GM23338 (cell line): Measurements from ENCODE around the gene ZNF730. TPM values are rescaled to one million over a fixed set of nuclear protein-coding genes. Genes with fewer than 3 reads are reported as not detected.

Experiments used
- ATAC-seq: fragments of 200-7000 bp; cut with Tn5 transposase; 3 replicates; pipeline ENCODE4 v1.9.1; 2020
- DNase-seq: peaks from one replicate; pipeline ENCODE4 v3.0.0-alpha.2; 2015; ENCODE audit warnings: low spot score
- H2AFZ ChIP-seq: fragments of 200-600 bp; sonication (generic); 2 replicates; pipeline ENCODE4 v1.8.0; 2016; ENCODE audit warnings: antibody characterized with exemption, mild to moderate bottlenecking, moderate library complexity
- H3F3A ChIP-seq: fragments of 200-600 bp; sonication (generic); replicated peaks from 2 replicates; pipeline ENCODE4 v1.8.0; 2017; ENCODE audit warnings: antibody characterized with exemption, mixed run types, low read depth
- H3K27ac ChIP-seq: fragments of 200-600 bp; sonication (generic); 2 replicates; pipeline ENCODE4 v1.6.1; 2016; ENCODE audit warnings: low read depth
- H3K27me3 ChIP-seq: fragments of 200-600 bp; sonication (generic); 2 replicates; pipeline ENCODE4 v1.8.0; 2016; ENCODE audit warnings: mild to moderate bottlenecking, mixed run types, moderate library complexity; ENCODE audit not compliant: insufficient read depth
- H3K36me3 ChIP-seq: fragments of 200-600 bp; sonication (generic); 2 replicates; pipeline ENCODE4 v1.8.0; 2016; ENCODE audit warnings: mild to moderate bottlenecking; ENCODE audit not compliant: insufficient read depth
- H3K4me1 ChIP-seq: fragments of 200-600 bp; sonication (generic); 2 replicates; pipeline ENCODE4 v1.8.0; 2016; ENCODE audit warnings: mild to moderate bottlenecking, moderate library complexity; ENCODE audit not compliant: insufficient read depth
- H3K4me2 ChIP-seq: fragments of 200-600 bp; sonication (generic); 2 replicates; pipeline ENCODE4 v1.7.1; 2017; ENCODE audit warnings: mixed run types
- H3K4me3 ChIP-seq: fragments of 200-600 bp; sonication (generic); 2 replicates; pipeline ENCODE4 v1.6.1; 2016; ENCODE audit warnings: mixed run types
- H3K79me2 ChIP-seq: fragments of 200-600 bp; sonication (generic); replicated peaks from 2 replicates; pipeline ENCODE4 v1.8.0; 2017; ENCODE audit warnings: mild to moderate bottlenecking; ENCODE audit not compliant: insufficient read depth
- H3K9me2 ChIP-seq: fragments of 200-600 bp; sonication (generic); 2 replicates; pipeline ENCODE4 v1.8.0; 2017; ENCODE audit not compliant: insufficient read depth
- H4K20me1 ChIP-seq: fragments of 200-600 bp; sonication (generic); replicated peaks from 2 replicates; pipeline ENCODE4 v1.8.0; 2017; ENCODE audit warnings: mild to moderate bottlenecking; ENCODE audit not compliant: insufficient read depth
- H3K27ac Mint-ChIP-seq: 2 replicates; pipeline ENCODE4 v1.8.0; 2020; ENCODE audit warnings: inconsistent platforms, mild to moderate bottlenecking, moderate library complexity, mixed read lengths
- H3K27me3 Mint-ChIP-seq: 3 replicates; pipeline ENCODE4 v1.8.0; 2022; ENCODE audit warnings: low read depth, mild to moderate bottlenecking, moderate library complexity, mixed read lengths, inconsistent platforms; ENCODE audit not compliant: insufficient read depth, poor library complexity
- H3K36me3 Mint-ChIP-seq: 3 replicates; pipeline ENCODE4 v1.8.0; 2021; ENCODE audit warnings: low read depth, mild to moderate bottlenecking, inconsistent platforms, moderate library complexity, mixed read lengths
- H3K4me1 Mint-ChIP-seq: 3 replicates; pipeline ENCODE4 v1.8.0; 2020; ENCODE audit warnings: mild to moderate bottlenecking, inconsistent platforms, mixed read lengths
- H3K4me3 Mint-ChIP-seq: 3 replicates; pipeline ENCODE4 v1.8.0; 2021; ENCODE audit warnings: moderate library complexity, mild to moderate bottlenecking, inconsistent platforms, mixed read lengths
- H3K9me3 Mint-ChIP-seq: 3 replicates; pipeline ENCODE4 v1.8.0; 2020; ENCODE audit warnings: moderate library complexity, mild to moderate bottlenecking, inconsistent platforms, mixed read lengths
- CREB1 ChIP-seq: fragments of 250-450 bp; sonication (Bioruptor Pico); IDR thresholded peaks from 2 replicates; pipeline ENCODE4 v1.5.0; 2020; ENCODE audit warnings: low read depth, mild to moderate bottlenecking, moderate library complexity
- CTCF ChIP-seq, 2 experiments: fragments of 200-600 bp in 1 of 2; sonication (generic) in 1 of 2; conservative IDR thresholded peaks; 2 replicates each; pipeline versions ENCODE4 v1.5.1 to v1.6.1; 2016 to 2017; ENCODE audit warnings: antibody characterized with exemption in 2 of 2, low read depth in 2 of 2, mild to moderate bottlenecking in 2 of 2, moderate library complexity in 1 of 2
- EZH2 ChIP-seq: fragments of 200-600 bp; sonication (generic); IDR thresholded peaks from one replicate; pipeline ENCODE4 v1.8.0; 2017; ENCODE audit warnings: antibody characterized with exemption, mild to moderate bottlenecking, low read depth; ENCODE audit not compliant: unreplicated experiment
- NANOG ChIP-seq: IDR thresholded peaks from 2 replicates; pipeline ENCODE4 v1.6.1; 2016; ENCODE audit warnings: antibody characterized with exemption, borderline replicate concordance
- POLR2AphosphoS5 ChIP-seq: IDR thresholded peaks from 2 replicates; pipeline ENCODE4 v1.6.1; 2016; ENCODE audit warnings: antibody characterized with exemption, low read depth
- STAT1 ChIP-seq: IDR thresholded peaks from one replicate; pipeline ENCODE4 v1.6.1; 2016; ENCODE audit warnings: antibody characterized with exemption; ENCODE audit not compliant: unreplicated experiment
- ZNF331 ChIP-seq: fragments of 250-450 bp; sonication (Bioruptor Pico); IDR thresholded peaks from 2 replicates; pipeline ENCODE4 v1.5.0; 2020; ENCODE audit warnings: low read depth, mild to moderate bottlenecking, moderate library complexity
- ZNF462 ChIP-seq: fragments of 250-450 bp; sonication (Bioruptor Pico); IDR thresholded peaks from 2 replicates; pipeline ENCODE4 v1.5.0; 2020; ENCODE audit warnings: mild to moderate bottlenecking, moderate library complexity
- polyA plus RNA-seq: library from polyadenylated mRNA; unstranded; fragments of >200 nt; fragmentation: Nextera tagmentation; extraction: Ambion mirVana; gene quantifications from 2 replicates; pipeline ENCODE4 v1.2.1, GENCODE V29; 2016
- total RNA-seq: library from RNA; depleted of rRNA; stranded (reverse); fragments of >200 nt; shearing (Covaris generic); gene quantifications from 2 replicates; pipeline ENCODE4 v1.2.3, GENCODE V29; 2014

ZNF730 gene
- total and polyA plus RNA-seq, 2 experiments from 2014 or later, result 22.0 to 41.8 TPM

GRCh38 chr19:23098988-23099387 lies 17.8 kb upstream of the ZNF730 start:
- Mint-ChIP-seq H3K27ac (no peak overlapping the region), H3K4me1 (no peaks in the 10 kb centered on the region), H3K9me3 (peaks cover 1% of the 10 kb centered on the region; the same call in 1 of the 3 replicates), H3K27me3 (peaks cover 1% of the 10 kb centered on the region), H3K4me3 (no peak overlapping the region), H3K36me3 (peaks cover 88% of the 10 kb centered on the region)
- H3F3A ChIP-seq, result 0 out of 2 replicates have a peak, but pooled peaks cover 3% of the 10 kb centered on the region
- H3K4me1 ChIP-seq, result no peaks in the 10 kb centered on the region
- no peak for ATAC-seq
- H3K9me2 ChIP-seq, result no peaks in the 10 kb centered on the region
- H2AFZ ChIP-seq, result no peak overlapping the region
- DNase-seq, result no peak
- H3K79me2 ChIP-seq, result peaks cover 59% of the 10 kb centered on the region
- H3K36me3 ChIP-seq, result peaks cover 74% of the 10 kb centered on the region
- no peak overlapping the region for H3K4me3 ChIP-seq
- H3K4me2 ChIP-seq, result no peak overlapping the region
- H4K20me1 ChIP-seq, result peaks cover 54% of the 10 kb centered on the region
- H3K27me3 ChIP-seq, result no peaks in the 10 kb centered on the region
- H3K27ac ChIP-seq, result no peak overlapping the region
- TF ChIP-seq STAT1, result no peak
- no peak for TF ChIP-seq CREB1 (CRISPR knock-in tag)

- Histone ChIP-seq H4K20me1 (peaks cover 49% of the 10 kb centered on the region), H3K4me3 (no peak overlapping the region), H3K9me2 (no peaks in the 10 kb centered on the region), H3K27ac (no peak overlapping the region), H3K79me2 (peaks cover 49% of the 10 kb centered on the region), H3K4me1 (no peaks in the 10 kb centered on the region), H3K4me2 (no peak overlapping the region), H3F3A (0 out of 2 replicates have a peak, but pooled peaks cover 3% of the 10 kb centered on the region), H3K27me3 (no peaks in the 10 kb centered on the region), H2AFZ (no peak overlapping the region), H3K36me3 (peaks cover 64% of the 10 kb centered on the region)
- Mint-ChIP-seq H3K4me1 (no peaks in the 10 kb centered on the region), H3K27me3 (no peaks in the 10 kb centered on the region), H3K9me3 (no peaks in the 10 kb centered on the region; the same call in 2 of the 3 replicates), H3K4me3 (no peak overlapping the region), H3K36me3 (peaks cover 87% of the 10 kb centered on the region), H3K27ac (no peak overlapping the region)
- ATAC-seq, result no peak
- no peak for TF ChIP-seq EZH2
- TF ChIP-seq POLR2AphosphoS5, result no peak
- no peak for TF ChIP-seq CTCF (conservative IDR thresholded peaks at IDR 0.05; ENCODE audit: low read depth in 2 of 2)
- TF ChIP-seq ZNF331 (CRISPR knock-in tag), result no peak
- DNase-seq, result no peak
These were observed 16.9 kb upstream of the ZNF730 start for GRCh38 chr19:23099966-23100365.

- peaks cover 84% of the 10 kb centered on the region for H3K36me3 Mint-ChIP-seq
- no peak for ATAC-seq
- Histone ChIP-seq H3K4me3 (no peak overlapping the region), H2AFZ (no peak overlapping the region), H3F3A (0 out of 2 replicates have a peak, but pooled peaks cover 3% of the 10 kb centered on the region), H3K4me1 (no peaks in the 10 kb centered on the region), H3K4me2 (no peak overlapping the region), H3K27ac (no peak overlapping the region), H4K20me1 (peaks cover 38% of the 10 kb centered on the region), H3K36me3 (peaks cover 61% of the 10 kb centered on the region), H3K9me2 (no peaks in the 10 kb centered on the region), H3K27me3 (no peaks in the 10 kb centered on the region), H3K79me2 (peaks cover 37% of the 10 kb centered on the region)
- DNase-seq, result no peak
- no peak overlapping the region for H3K4me3 Mint-ChIP-seq
- no peaks in the 10 kb centered on the region for H3K27me3 Mint-ChIP-seq
- no peak overlapping the region for H3K27ac Mint-ChIP-seq
- no peaks in the 10 kb centered on the region; the same call in 2 of the 3 replicates for H3K9me3 Mint-ChIP-seq
- H3K4me1 Mint-ChIP-seq, result no peaks in the 10 kb centered on the region
- TF ChIP-seq NANOG (no peak), ZNF331 (CRISPR knock-in tag) (no peak), ZNF462 (CRISPR knock-in tag) (no peak), CREB1 (CRISPR knock-in tag) (no peak)
These were observed 15.6 kb upstream of the ZNF730 start for GRCh38 chr19:23101241-23101640.
